MG63 (cell line): ENCODE measurements around the gene PC. TPM values are rescaled to one million over a fixed set of nuclear protein-coding genes. Genes with fewer than 3 reads are reported as not detected.

Source experiments
- DNase-seq: peaks from one replicate; pipeline ENCODE4 v3.0.0-alpha.2; 2020
- H3K27me3 ChIP-seq: fragments of 250-450 bp; sonication (Bioruptor Pico); 2 replicates; pipeline ENCODE4 v1.5.1; 2020; ENCODE audit warnings: mild to moderate bottlenecking, moderate library complexity
- H3K36me3 ChIP-seq: fragments of 250-450 bp; sonication (Bioruptor Pico); 2 replicates; pipeline ENCODE4 v1.5.1; 2020; ENCODE audit warnings: mild to moderate bottlenecking, moderate library complexity
- H3K4me3 ChIP-seq: fragments of 250-450 bp; sonication (Bioruptor Pico); 2 replicates; pipeline ENCODE4 v1.5.1; 2020; ENCODE audit warnings: mild to moderate bottlenecking, moderate library complexity
- H3K9me3 ChIP-seq: fragments of 250-450 bp; sonication (Bioruptor Pico); 2 replicates; pipeline ENCODE4 v1.5.1; 2020; ENCODE audit warnings: mild to moderate bottlenecking, moderate library complexity
- total RNA-seq: library from RNA; depleted of rRNA; stranded (reverse); fragments of >200 nt; shearing (Covaris generic); gene quantifications from 2 replicates; pipeline ENCODE4 v1.2.3, GENCODE V29; 2014; ENCODE audit warnings: low replicate concordance

The PC gene
- total RNA-seq, 1 experiment from 2014 or later, result 13.0 TPM

GRCh38 chr11:66851698-66852465 is 106.3 kb downstream of the PC start:
- peaks cover 4% of the 10 kb centered on the region for H3K36me3 ChIP-seq
- no peaks in the 10 kb centered on the region for H3K27me3 ChIP-seq
- no peaks in the 10 kb centered on the region for H3K9me3 ChIP-seq
- no peak for DNase-seq
- H3K4me3 ChIP-seq, result no peak overlapping the region

GRCh38 chr11:66851239-66851596 is 107.0 kb downstream of the PC start:
- Histone ChIP-seq H3K36me3 (peaks cover 4% of the 10 kb centered on the region), H3K4me3 (no peak overlapping the region), H3K27me3 (no peaks in the 10 kb centered on the region), H3K9me3 (no peaks in the 10 kb centered on the region)
- DNase-seq, result no peak

- no peaks in the 10 kb centered on the region for H3K27me3 ChIP-seq
- no peaks in the 10 kb centered on the region for H3K9me3 ChIP-seq
- no peak for DNase-seq
- H3K4me3 ChIP-seq, result no peak overlapping the region
- peaks cover 9% of the 10 kb centered on the region for H3K36me3 ChIP-seq
Observed at GRCh38 chr11:66850588-66851238, 107.5 kb downstream of the PC start.

- Histone ChIP-seq H3K27me3 (no peaks in the 10 kb centered on the region), H3K36me3 (peaks cover 14% of the 10 kb centered on the region), H3K9me3 (no peaks in the 10 kb centered on the region), H3K4me3 (no peak overlapping the region)
- no peak for DNase-seq
Observed at GRCh38 chr11:66850235-66850587, 108.0 kb downstream of the PC start.

GRCh38 chr11:66849501-66850234 is 108.5 kb downstream of the PC start:
- DNase-seq, result no peak
- H3K36me3 ChIP-seq, result peaks cover 20% of the 10 kb centered on the region
- no peaks in the 10 kb centered on the region for H3K9me3 ChIP-seq
- no peak overlapping the region for H3K4me3 ChIP-seq
- no peaks in the 10 kb centered on the region for H3K27me3 ChIP-seq

GRCh38 chr11:66848671-66849500 is 109.3 kb downstream of the PC start:
- H3K4me3 ChIP-seq, result no peak overlapping the region
- peaks cover 22% of the 10 kb centered on the region for H3K36me3 ChIP-seq
- H3K27me3 ChIP-seq, result no peaks in the 10 kb centered on the region
- DNase-seq, result no peak
- no peaks in the 10 kb centered on the region for H3K9me3 ChIP-seq

GRCh38 chr11:66847461-66848232 is 110.5 kb downstream of the PC start:
- Histone ChIP-seq H3K4me3 (no peak overlapping the region), H3K36me3 (peaks cover 26% of the 10 kb centered on the region), H3K9me3 (no peaks in the 10 kb centered on the region), H3K27me3 (no peaks in the 10 kb centered on the region)
- DNase-seq, result no peak

GRCh38 chr11:66846671-66847091 is 111.5 kb downstream of the PC start:
- Histone ChIP-seq H3K9me3 (no peaks in the 10 kb centered on the region), H3K4me3 (no peak overlapping the region), H3K36me3 (peaks cover 35% of the 10 kb centered on the region), H3K27me3 (no peaks in the 10 kb centered on the region)
- DNase-seq, result peak; percentile 64

GRCh38 chr11:66845876-66846212 is 112.3 kb downstream of the PC start:
- no peaks in the 10 kb centered on the region for H3K9me3 ChIP-seq
- DNase-seq, result no peak
- H3K27me3 ChIP-seq, result no peaks in the 10 kb centered on the region
- H3K4me3 ChIP-seq, result no peak overlapping the region
- peaks cover 41% of the 10 kb centered on the region for H3K36me3 ChIP-seq

GRCh38 chr11:66845143-66845875 is 112.9 kb downstream of the PC start:
- Histone ChIP-seq H3K9me3 (no peaks in the 10 kb centered on the region), H3K27me3 (no peaks in the 10 kb centered on the region), H3K4me3 (no peak overlapping the region), H3K36me3 (peaks cover 44% of the 10 kb centered on the region)
- no peak for DNase-seq

GRCh38 chr11:66844496-66845142 is 113.6 kb downstream of the PC start:
- H3K36me3 ChIP-seq, result peaks cover 46% of the 10 kb centered on the region
- H3K9me3 ChIP-seq, result no peaks in the 10 kb centered on the region
- DNase-seq, result no peak
- peak overlapping the region; percentile 87 for H3K4me3 ChIP-seq
- no peaks in the 10 kb centered on the region for H3K27me3 ChIP-seq

GRCh38 chr11:66843776-66844495 is 114.2 kb downstream of the PC start:
- Histone ChIP-seq H3K9me3 (no peaks in the 10 kb centered on the region), H3K36me3 (peaks cover 50% of the 10 kb centered on the region), H3K4me3 (peak overlapping the region; percentile 87), H3K27me3 (no peaks in the 10 kb centered on the region)
- DNase-seq, result no peak

- peak; percentile 87 for DNase-seq
- no peaks in the 10 kb centered on the region for H3K27me3 ChIP-seq
- peaks cover 50% of the 10 kb centered on the region for H3K36me3 ChIP-seq
- peak within 1 kb of the TSS; percentile 87 for H3K4me3 ChIP-seq
- no peaks in the 10 kb centered on the region for H3K9me3 ChIP-seq
Observed at GRCh38 chr11:66842896-66843775, 115.0 kb downstream of the PC start, which contains the start of gene RCE1. Gene RCE1 (plus strand): TSS chr11:66843441. CDS start chr11:66843456, 15 bp downstream.

GRCh38 chr11:66842501-66842895 is 115.7 kb downstream of the PC start:
- no peak for DNase-seq
- peaks cover 50% of the 10 kb centered on the region for H3K36me3 ChIP-seq
- H3K27me3 ChIP-seq, result no peaks in the 10 kb centered on the region
- H3K9me3 ChIP-seq, result no peaks in the 10 kb centered on the region
- H3K4me3 ChIP-seq, result peak overlapping the region; percentile 87
